SK-N-MC (cell line): ENCODE data around the gene HUNK.

Experiments
- DNase-seq: peaks from one replicate; pipeline ENCODE4 v3.0.0-alpha.2; 2011; ENCODE audit warnings: low read depth, low spot score
- H3K27ac ChIP-seq: fragments of 200-600 bp; sonication (generic); 2 replicates; pipeline ENCODE4 v1.5.1; 2016; ENCODE audit warnings: mixed run types
- H3K36me3 ChIP-seq: fragments of 200-600 bp; sonication (generic); 2 replicates; pipeline ENCODE4 v1.6.1; 2017; ENCODE audit warnings: antibody characterized with exemption, low read length, mixed read lengths; ENCODE audit not compliant: insufficient read depth
- H3K4me3 ChIP-seq: fragments of 200-600 bp; sonication (generic); 2 replicates; pipeline ENCODE4 v1.5.1; 2016
- H3K9ac ChIP-seq: fragments of 200-600 bp; sonication (generic); 2 replicates; pipeline ENCODE4 v1.8.0; 2017; ENCODE audit warnings: mixed run types, mixed read lengths; ENCODE audit not compliant: insufficient read length
- H3K9me3 ChIP-seq: fragments of 200-600 bp; sonication (generic); 2 replicates; pipeline ENCODE4 v1.6.1; 2017; ENCODE audit warnings: low read depth, mild to moderate bottlenecking, antibody characterized with exemption, low read length, moderate library complexity, mixed read lengths
- EZH2 ChIP-seq: fragments of 200-600 bp; sonication (generic); IDR thresholded peaks from one replicate; pipeline ENCODE4 v1.6.1; 2017; ENCODE audit warnings: antibody characterized with exemption
- FOXP2 ChIP-seq: optimal IDR thresholded peaks from 2 replicates; pipeline ENCODE3; 2011; ENCODE audit warnings: mild to moderate bottlenecking, moderate library complexity; ENCODE audit not compliant: insufficient read depth; ENCODE audit errors: extremely low read length, control extremely low read depth
- POLR2AphosphoS5 ChIP-seq: IDR thresholded peaks from 2 replicates; pipeline ENCODE4 v1.6.1; 2012; ENCODE audit warnings: mild to moderate bottlenecking, low read depth, low read length, borderline replicate concordance

The HUNK gene

GRCh38 chr21:31927689-31928353 is 55.0 kb downstream of the HUNK start:
- no peak for DNase-seq
- TF ChIP-seq EZH2: no peak
- no peak for TF ChIP-seq POLR2AphosphoS5
- H3K36me3 ChIP-seq: no peaks in the 10 kb centered on the region
- no peak overlapping the region for H3K4me3 ChIP-seq
- H3K9me3 ChIP-seq: no peaks in the 10 kb centered on the region
- H3K9ac ChIP-seq: no peak overlapping the region
- H3K27ac ChIP-seq: no peak overlapping the region

GRCh38 chr21:31928656-31929055 is 55.8 kb downstream of the HUNK start:
- H3K4me3 ChIP-seq: no peak overlapping the region

GRCh38 chr21:31929548-31929947 is 56.7 kb downstream of the HUNK start:
- Histone ChIP-seq H3K4me3 (no peak overlapping the region), H3K36me3 (no peaks in the 10 kb centered on the region), H3K27ac (no peak overlapping the region), H3K9ac (no peak overlapping the region), H3K9me3 (no peaks in the 10 kb centered on the region)
- no peak for DNase-seq
- TF ChIP-seq EZH2 (no peak), POLR2AphosphoS5 (no peak), FOXP2 (no peak)

More at GRCh38 chr21:31928656-31929055, 55.8 kb downstream of the HUNK start:
- no peaks in the 10 kb centered on the region for H3K9me3 ChIP-seq
- DNase-seq: no peak
- TF ChIP-seq EZH2 (no peak), FOXP2 (no peak), POLR2AphosphoS5 (no peak)
- no peaks in the 10 kb centered on the region for H3K36me3 ChIP-seq
- no peak overlapping the region for H3K27ac ChIP-seq
- H3K9ac ChIP-seq: no peak overlapping the region

GRCh38 chr21:31930001-31930400 is 57.2 kb downstream of the HUNK start:
- Histone ChIP-seq H3K9ac (no peak overlapping the region), H3K27ac (no peak overlapping the region)
- no peak for DNase-seq

GRCh38 chr21:31931644-31932469 is 59.0 kb downstream of the HUNK start:
- H3K9me3 ChIP-seq: no peaks in the 10 kb centered on the region
- H3K36me3 ChIP-seq: no peaks in the 10 kb centered on the region
- TF ChIP-seq EZH2 (no peak), POLR2AphosphoS5 (no peak), FOXP2 (no peak)
- no peak overlapping the region for H3K4me3 ChIP-seq
- H3K9ac ChIP-seq: no peak overlapping the region
- no peak for DNase-seq
- no peak overlapping the region for H3K27ac ChIP-seq

More at GRCh38 chr21:31930001-31930400, 57.2 kb downstream of the HUNK start:
- Histone ChIP-seq H3K9me3 (no peaks in the 10 kb centered on the region), H3K36me3 (no peaks in the 10 kb centered on the region), H3K4me3 (no peak overlapping the region)
- TF ChIP-seq POLR2AphosphoS5: no peak
- TF ChIP-seq FOXP2: no peak
- TF ChIP-seq EZH2: no peak

- Histone ChIP-seq H3K36me3 (no peaks in the 10 kb centered on the region), H3K27ac (no peak overlapping the region), H3K4me3 (no peak overlapping the region), H3K9me3 (no peaks in the 10 kb centered on the region), H3K9ac (no peak overlapping the region)
- no peak for DNase-seq
- TF ChIP-seq POLR2AphosphoS5 (no peak), FOXP2 (no peak), EZH2 (no peak)
These were observed 59.6 kb downstream of the HUNK start for GRCh38 chr21:31932470-31932764.

GRCh38 chr21:31937303-31937702 is 64.5 kb downstream of the HUNK start:
- no peaks in the 10 kb centered on the region for H3K36me3 ChIP-seq
- no peak overlapping the region for H3K9ac ChIP-seq
- TF ChIP-seq POLR2AphosphoS5 (no peak), FOXP2 (no peak), EZH2 (no peak)
- H3K4me3 ChIP-seq: no peak overlapping the region
- DNase-seq: no peak
- H3K27ac ChIP-seq: no peak overlapping the region
- H3K9me3 ChIP-seq: no peaks in the 10 kb centered on the region

GRCh38 chr21:31938330-31939301 is 65.8 kb downstream of the HUNK start:
- DNase-seq: no peak
- Histone ChIP-seq H3K36me3 (no peaks in the 10 kb centered on the region), H3K9ac (no peak overlapping the region), H3K9me3 (no peaks in the 10 kb centered on the region), H3K27ac (no peak overlapping the region), H3K4me3 (no peak overlapping the region)
- no peak for TF ChIP-seq POLR2AphosphoS5
- TF ChIP-seq EZH2: no peak
- TF ChIP-seq FOXP2: no peak
